Epithelial cell of esophagus (primary cell): ENCODE data around the gene LRRC4C.

ENCODE experiments used
- DNase-seq: peaks from one replicate; pipeline ENCODE4 v3.0.0; 2010; ENCODE audit warnings: low read depth
- H3K4me3 ChIP-seq: 2 replicates; pipeline ENCODE4 v1.5.1; 2011; ENCODE audit warnings: mild to moderate bottlenecking, low read length, control low read depth
- CTCF ChIP-seq: IDR thresholded peaks from 2 replicates; pipeline ENCODE4 v1.5.1; 2011; ENCODE audit warnings: low read depth, mild to moderate bottlenecking, low read length, control low read depth, inconsistent platforms; ENCODE audit not compliant: insufficient read depth; ENCODE audit errors: missing control alignments

Gene LRRC4C

GRCh38 chr11:41319434-41319833, 140.0 kb downstream of the LRRC4C start:
- no peak overlapping the region for H3K4me3 ChIP-seq
- TF ChIP-seq CTCF, result no peak
- no peak for DNase-seq

GRCh38 chr11:41316751-41317150, 142.7 kb downstream of the LRRC4C start:
- no peak for TF ChIP-seq CTCF
- DNase-seq, result no peak
- no peak overlapping the region for H3K4me3 ChIP-seq

GRCh38 chr11:41313226-41313625, 146.2 kb downstream of the LRRC4C start:
- H3K4me3 ChIP-seq, result no peak overlapping the region
- TF ChIP-seq CTCF, result no peak
- DNase-seq, result no peak

- no peak for TF ChIP-seq CTCF
- H3K4me3 ChIP-seq, result no peak overlapping the region
- DNase-seq, result no peak
These were observed 149.7 kb downstream of the LRRC4C start for GRCh38 chr11:41309716-41310115.

GRCh38 chr11:41309111-41309522, 150.3 kb downstream of the LRRC4C start:
- TF ChIP-seq CTCF, result no peak
- DNase-seq, result no peak
- H3K4me3 ChIP-seq, result no peak overlapping the region

- no peak for DNase-seq
- TF ChIP-seq CTCF, result no peak
- H3K4me3 ChIP-seq, result no peak overlapping the region
These were observed 151.2 kb downstream of the LRRC4C start for GRCh38 chr11:41308286-41308685.

- no peak for DNase-seq
- no peak for TF ChIP-seq CTCF
These were observed 152.0 kb downstream of the LRRC4C start for GRCh38 chr11:41307296-41308080.

More at GRCh38 chr11:41307296-41308080, 152.0 kb downstream of the LRRC4C start:
- no peak overlapping the region for H3K4me3 ChIP-seq
